VCaP (cell line): ENCODE data around the gene RRAD.
A peak's percentile ranks its signal among the peaks of the same experiment; 100 is the strongest.

ENCODE experiments used
- H3K27ac ChIP-seq: fragments of 450-650 bp; 2 replicates; pipeline ENCODE4 v1.5.1; 2017
- CTCF ChIP-seq: fragments of 450-650 bp; conservative IDR thresholded peaks from 2 replicates; pipeline ENCODE4 v1.5.1; 2017; ENCODE audit warnings: mild to moderate bottlenecking, moderate library complexity

The RRAD gene

GRCh38 chr16:66882702-66883101 is 42.6 kb downstream of the RRAD start:
- TF ChIP-seq CTCF, result no peak
- H3K27ac ChIP-seq, result no peak overlapping the region

DNA sequence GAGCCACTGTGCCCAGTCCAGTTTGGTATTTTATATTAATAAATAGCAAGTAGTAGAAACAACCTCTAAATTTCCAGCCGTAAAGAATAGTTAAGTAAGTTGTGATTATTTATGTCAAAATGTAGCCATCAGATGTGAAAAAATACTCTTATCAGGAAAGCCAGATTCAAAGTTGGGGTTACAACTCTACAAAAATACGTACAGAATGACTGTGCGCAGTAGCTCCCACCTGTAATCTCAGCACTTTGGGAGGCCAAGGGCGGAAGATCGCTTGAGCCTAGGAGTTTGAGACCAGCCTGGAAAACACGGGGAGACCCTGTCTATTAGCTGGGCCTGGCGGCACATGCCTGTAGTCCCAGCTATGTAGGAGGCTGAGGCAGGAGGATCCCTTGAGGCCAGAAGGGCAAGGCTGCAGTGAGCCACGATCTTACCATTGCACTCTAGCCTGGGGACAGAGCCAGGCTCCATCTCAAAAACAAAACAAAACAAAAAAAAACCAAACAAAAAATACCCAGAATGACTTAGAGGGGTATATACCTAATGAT is 43.3 kb downstream of the RRAD start:
- no peak for TF ChIP-seq CTCF
- H3K27ac ChIP-seq, result no peak overlapping the region; the same call in 1 of the 2 replicates

DNA sequence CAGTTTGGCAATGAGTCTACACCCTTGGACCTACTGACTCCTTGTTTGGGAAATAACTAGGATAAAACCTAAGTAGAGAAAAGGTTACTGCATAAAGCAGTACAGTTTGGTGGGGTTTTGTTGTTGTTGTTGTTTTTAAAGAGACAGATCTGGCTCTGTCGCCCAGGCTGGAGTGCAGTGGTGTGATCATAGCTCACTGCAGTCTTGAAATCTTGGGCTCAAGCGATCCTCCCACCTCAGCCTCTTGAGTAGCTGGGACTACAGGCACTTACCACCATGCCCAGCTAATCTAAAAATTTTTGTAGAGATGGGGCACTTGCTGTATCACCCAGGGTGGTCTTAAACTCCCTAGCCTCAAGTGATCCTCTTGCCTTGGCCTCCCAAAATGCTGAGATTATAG is 43.8 kb downstream of the RRAD start:
- peak overlapping the region; percentile 68; the same call in 1 of the 2 replicates for H3K27ac ChIP-seq
- no peak for TF ChIP-seq CTCF

- peak overlapping the region; percentile 68 for H3K27ac ChIP-seq
- no peak for TF ChIP-seq CTCF
These were observed 44.3 kb downstream of the RRAD start for GRCh38 chr16:66881014-66881417.

DNA sequence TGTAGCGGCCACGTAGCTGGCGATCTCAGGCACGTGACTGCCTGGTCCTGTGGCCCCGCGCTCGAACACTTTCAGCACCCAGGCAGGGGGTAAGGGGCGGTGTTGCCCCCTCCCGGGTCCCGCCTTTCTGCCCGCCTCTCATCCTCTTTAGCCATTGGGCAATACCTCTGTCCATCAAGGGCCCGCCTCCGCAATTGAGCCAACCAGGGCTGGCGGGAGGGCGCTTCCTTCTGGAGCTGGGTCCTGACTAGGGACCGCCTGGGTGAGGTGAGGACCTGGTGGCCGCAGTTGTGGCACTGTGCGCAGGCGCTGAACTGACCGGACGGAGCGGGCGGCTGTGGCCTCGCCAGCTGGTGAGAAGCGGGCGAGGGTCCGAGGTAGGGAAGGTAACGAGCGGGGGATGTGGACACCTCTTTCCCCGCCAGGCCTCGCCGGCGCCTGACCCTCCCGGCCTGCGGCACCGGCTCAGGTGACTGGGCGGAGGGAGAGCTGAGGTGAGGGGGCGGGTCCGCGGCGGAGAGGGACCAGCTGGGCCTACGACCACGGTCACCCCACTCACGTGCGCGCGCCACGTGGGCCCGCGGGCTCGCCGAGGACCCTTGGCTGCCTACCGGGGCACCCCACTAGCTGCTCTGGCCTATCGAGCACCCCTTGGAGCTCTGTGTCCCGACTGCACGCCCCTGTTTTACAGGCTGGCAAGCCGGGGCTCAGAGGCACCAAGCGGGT is 44.9 kb downstream of the RRAD start, which contains the start of gene PDP2:
TSS of gene PDP2 (plus strand) at position 228 of the 726 bp plus-strand sequence. CDS start 3,770 bp downstream, outside the sequence.
- peak within 1 kb of the TSS; percentile 68 for H3K27ac ChIP-seq
- TF ChIP-seq CTCF, result no peak

- no peak overlapping the region for H3K27ac ChIP-seq
These were observed 47.3 kb downstream of the RRAD start for GRCh38 chr16:66878067-66878466.

More at GRCh38 chr16:66878067-66878466, 47.3 kb downstream of the RRAD start:
- no peak for TF ChIP-seq CTCF
